NT2/D1 (cell line): ENCODE data around the gene TMEM179.

Experiments used
- DNase-seq: peaks from one replicate; pipeline ENCODE4 v3.0.0-alpha.2; 2011; ENCODE audit warnings: low read depth, low spot score
- H3K27me3 ChIP-seq: 2 replicates; pipeline ENCODE4 v1.6.0; 2011; ENCODE audit warnings: mild to moderate bottlenecking; ENCODE audit not compliant: insufficient read length, insufficient read depth
- H3K36me3 ChIP-seq: 2 replicates; pipeline ENCODE4 v1.6.1; 2011; ENCODE audit warnings: mild to moderate bottlenecking, low read length, mixed read lengths; ENCODE audit not compliant: insufficient read depth, insufficient read length
- H3K4me1 ChIP-seq: 2 replicates; pipeline ENCODE4 v1.5.1; 2011; ENCODE audit not compliant: insufficient read depth, insufficient read length
- H3K4me3 ChIP-seq: 2 replicates; pipeline ENCODE4 v1.5.1; 2011; ENCODE audit warnings: low read depth; ENCODE audit not compliant: insufficient read length
- H3K9ac ChIP-seq: 2 replicates; pipeline ENCODE4 v1.6.0; 2011; ENCODE audit warnings: low read depth; ENCODE audit not compliant: insufficient read length
- H3K9me3 ChIP-seq: 2 replicates; pipeline ENCODE4 v1.5.1; 2011; ENCODE audit warnings: mild to moderate bottlenecking, low read length; ENCODE audit not compliant: insufficient read depth
- SUZ12 ChIP-seq: IDR thresholded peaks from 2 replicates; pipeline ENCODE4 v1.6.1; 2011; ENCODE audit not compliant: insufficient read length, insufficient read depth; ENCODE audit errors: extremely low read depth
- YY1 ChIP-seq: IDR thresholded peaks from 2 replicates; pipeline ENCODE4 v1.6.1; 2011; ENCODE audit not compliant: insufficient read length, insufficient read depth
- ZNF274 ChIP-seq: IDR thresholded peaks from 2 replicates; pipeline ENCODE4 v1.6.1; 2011; ENCODE audit warnings: mild to moderate bottlenecking, low read depth, low read length

Gene TMEM179

GRCh38 chr14:104592785-104593184 is 11.8 kb downstream of the TMEM179 start:
- H3K9me3 ChIP-seq, result no peaks in the 10 kb centered on the region
- TF ChIP-seq ZNF274 (no peak), SUZ12 (no peak), YY1 (no peak)
- H3K4me3 ChIP-seq, result no peak overlapping the region
- no peaks in the 10 kb centered on the region for H3K36me3 ChIP-seq
- no peak for DNase-seq
- H3K4me1 ChIP-seq, result peaks cover 5% of the 10 kb centered on the region
- H3K27me3 ChIP-seq, result no peaks in the 10 kb centered on the region
- no peak overlapping the region for H3K9ac ChIP-seq

GRCh38 chr14:104592292-104592672 is 12.3 kb downstream of the TMEM179 start:
- Histone ChIP-seq H3K9ac (no peak overlapping the region), H3K9me3 (no peaks in the 10 kb centered on the region), H3K27me3 (no peaks in the 10 kb centered on the region), H3K4me3 (no peak overlapping the region), H3K4me1 (peaks cover 5% of the 10 kb centered on the region), H3K36me3 (no peaks in the 10 kb centered on the region)
- no peak for DNase-seq
- TF ChIP-seq ZNF274 (no peak), YY1 (no peak), SUZ12 (no peak)

GRCh38 chr14:104591506-104592291 is 12.9 kb downstream of the TMEM179 start:
- H3K4me3 ChIP-seq, result no peak overlapping the region
- H3K9ac ChIP-seq, result no peak overlapping the region
- TF ChIP-seq YY1 (no peak), SUZ12 (no peak), ZNF274 (no peak)
- no peaks in the 10 kb centered on the region for H3K9me3 ChIP-seq
- H3K4me1 ChIP-seq, result peaks cover 5% of the 10 kb centered on the region
- H3K27me3 ChIP-seq, result no peaks in the 10 kb centered on the region
- H3K36me3 ChIP-seq, result no peaks in the 10 kb centered on the region
- DNase-seq, result no peak

GRCh38 chr14:104591031-104591430 is 13.5 kb downstream of the TMEM179 start:
- no peak overlapping the region for H3K9ac ChIP-seq

GRCh38 chr14:104590240-104590965 is 14.2 kb downstream of the TMEM179 start:
- H3K9me3 ChIP-seq, result no peaks in the 10 kb centered on the region
- H3K36me3 ChIP-seq, result no peaks in the 10 kb centered on the region
- no peak overlapping the region for H3K4me3 ChIP-seq
- peaks cover 5% of the 10 kb centered on the region for H3K4me1 ChIP-seq
- H3K9ac ChIP-seq, result no peak overlapping the region
- no peaks in the 10 kb centered on the region for H3K27me3 ChIP-seq
- no peak for DNase-seq
- no peak for TF ChIP-seq SUZ12

More at GRCh38 chr14:104591031-104591430, 13.5 kb downstream of the TMEM179 start:
- Histone ChIP-seq H3K9me3 (no peaks in the 10 kb centered on the region), H3K36me3 (no peaks in the 10 kb centered on the region), H3K4me1 (peaks cover 5% of the 10 kb centered on the region), H3K27me3 (no peaks in the 10 kb centered on the region), H3K4me3 (no peak overlapping the region)
- DNase-seq, result no peak
- TF ChIP-seq SUZ12, result no peak
- TF ChIP-seq ZNF274, result no peak
- TF ChIP-seq YY1, result no peak

DNA sequence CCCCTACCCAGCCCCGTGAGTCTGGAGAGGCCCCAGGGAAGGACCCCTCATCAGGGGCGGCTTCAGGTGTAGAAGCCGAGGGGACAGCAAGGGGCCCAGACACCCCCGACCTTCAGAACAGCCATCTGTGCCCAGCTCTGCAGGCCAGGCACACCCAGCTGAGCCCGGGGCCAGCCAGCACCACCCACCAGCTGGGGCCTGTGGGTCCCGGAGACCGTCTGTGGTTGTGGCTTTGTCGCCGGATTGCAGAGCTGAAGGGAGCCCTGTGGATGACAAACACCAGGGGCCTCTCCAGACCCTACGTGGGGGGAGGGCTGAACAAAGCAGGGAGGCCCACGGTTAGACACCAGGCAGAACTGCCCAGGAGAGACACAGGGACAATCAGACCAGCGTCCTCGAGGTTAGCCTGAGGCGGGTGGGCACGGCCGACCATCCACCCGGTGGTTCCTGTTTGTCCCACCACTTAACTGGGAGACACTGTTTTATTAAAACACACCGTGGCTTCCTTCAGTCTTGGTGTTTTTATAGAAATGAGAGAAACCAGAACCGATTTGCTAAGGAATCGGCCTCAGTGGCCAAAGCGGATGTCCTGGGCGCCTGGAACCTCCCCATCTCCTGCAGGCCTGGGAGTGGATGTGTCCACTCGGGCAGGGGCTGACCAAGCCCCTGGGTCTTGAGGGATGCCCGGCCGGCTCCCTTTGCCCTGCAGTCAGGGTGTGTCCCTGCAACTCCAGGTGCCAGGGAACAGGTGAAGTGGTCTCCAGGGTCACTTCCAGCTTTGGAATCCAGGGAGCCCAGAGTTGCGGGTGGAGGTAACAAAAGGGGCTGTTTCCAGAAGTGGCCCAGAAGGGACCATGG is 15.0 kb downstream of the TMEM179 start:
- no peaks in the 10 kb centered on the region for H3K9me3 ChIP-seq
- TF ChIP-seq ZNF274, result no peak
- H3K4me1 ChIP-seq, result peaks cover 4% of the 10 kb centered on the region
- H3K9ac ChIP-seq, result no peak overlapping the region
- no peaks in the 10 kb centered on the region for H3K36me3 ChIP-seq
- no peak for DNase-seq
- no peak overlapping the region for H3K4me3 ChIP-seq
- no peaks in the 10 kb centered on the region for H3K27me3 ChIP-seq

GRCh38 chr14:104588066-104588857 is 16.3 kb downstream of the TMEM179 start:
- TF ChIP-seq ZNF274 (no peak), YY1 (no peak), SUZ12 (no peak)
- no peak overlapping the region for H3K9ac ChIP-seq
- no peak for DNase-seq
- H3K4me3 ChIP-seq, result no peak overlapping the region
- H3K4me1 ChIP-seq, result no peaks in the 10 kb centered on the region
- no peaks in the 10 kb centered on the region for H3K36me3 ChIP-seq
- H3K27me3 ChIP-seq, result no peaks in the 10 kb centered on the region
- no peaks in the 10 kb centered on the region for H3K9me3 ChIP-seq
